Measurements from ENCODE around the gene FBLN1.
"Not testable (repeated sequence)": the region's sequence is repeated elsewhere in the genome, so short reads cannot be mapped to it uniquely, and the experiment has no call there.

FBLN1 gene

DNA sequence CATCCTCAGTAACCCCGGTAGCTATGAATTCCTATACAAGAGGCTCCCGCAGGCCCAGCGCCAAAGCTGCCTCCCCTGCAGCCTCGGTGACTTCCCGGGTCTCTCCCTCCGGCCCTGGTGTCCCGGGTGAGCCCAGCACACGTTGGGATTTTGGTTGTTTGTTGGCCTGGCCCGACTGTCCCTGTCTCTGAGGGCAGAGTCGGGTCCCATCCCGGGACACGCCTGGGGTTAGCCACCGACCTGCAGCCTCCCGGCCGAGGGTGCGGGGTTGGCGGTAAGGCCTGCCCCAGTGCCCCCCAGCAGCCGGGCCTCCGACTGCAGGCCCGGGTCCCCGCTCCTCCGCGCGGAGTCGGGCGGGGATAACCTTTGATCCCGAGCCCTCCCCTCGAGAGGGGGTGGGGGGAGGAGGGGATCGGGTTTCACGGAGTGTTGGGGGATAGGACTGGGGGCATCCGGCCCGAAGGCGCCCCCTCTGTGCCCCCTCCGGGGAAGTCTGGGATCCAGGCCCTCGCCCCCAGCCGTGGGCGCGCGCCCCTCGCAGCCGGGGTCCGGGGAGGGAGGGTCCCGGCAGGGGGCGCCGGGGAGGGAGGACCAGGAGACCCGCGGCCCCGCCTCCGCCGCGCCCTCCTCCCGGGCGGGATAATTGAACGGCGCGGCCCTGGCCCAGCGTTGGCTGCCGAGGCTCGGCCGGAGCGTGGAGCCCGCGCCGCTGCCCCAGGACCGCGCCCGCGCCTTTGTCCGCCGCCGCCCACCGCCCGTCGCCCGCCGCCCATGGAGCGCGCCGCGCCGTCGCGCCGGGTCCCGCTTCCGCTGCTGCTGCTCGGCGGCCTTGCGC, at the start of gene FBLN1:
Gene FBLN1 (plus strand): TSS at position 669 of the 835 bp plus-strand sequence. CDS start 103 bp downstream, at position 772.
- DNase-seq, result no peak

DNA sequence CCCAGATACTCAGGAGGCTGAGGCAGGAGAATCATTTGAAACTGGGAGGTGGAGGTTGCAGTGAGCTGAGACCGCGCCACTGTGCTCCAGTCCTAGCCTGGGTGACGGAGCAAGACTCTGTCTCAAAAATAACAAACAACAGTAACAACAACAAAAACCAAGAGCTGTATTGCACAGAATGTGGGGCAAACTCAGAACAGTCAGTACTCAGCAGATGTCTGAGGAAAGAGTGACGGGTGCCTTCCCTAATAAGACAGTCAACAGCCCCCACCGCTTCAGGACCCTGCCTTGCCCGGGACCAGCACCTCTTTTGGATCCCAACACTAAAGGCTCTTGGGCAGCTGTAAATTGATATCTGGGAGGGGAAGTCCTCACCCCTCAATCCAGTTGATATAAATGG, 48.9 kb upstream of the FBLN1 start:
- no peak for DNase-seq

DNA sequence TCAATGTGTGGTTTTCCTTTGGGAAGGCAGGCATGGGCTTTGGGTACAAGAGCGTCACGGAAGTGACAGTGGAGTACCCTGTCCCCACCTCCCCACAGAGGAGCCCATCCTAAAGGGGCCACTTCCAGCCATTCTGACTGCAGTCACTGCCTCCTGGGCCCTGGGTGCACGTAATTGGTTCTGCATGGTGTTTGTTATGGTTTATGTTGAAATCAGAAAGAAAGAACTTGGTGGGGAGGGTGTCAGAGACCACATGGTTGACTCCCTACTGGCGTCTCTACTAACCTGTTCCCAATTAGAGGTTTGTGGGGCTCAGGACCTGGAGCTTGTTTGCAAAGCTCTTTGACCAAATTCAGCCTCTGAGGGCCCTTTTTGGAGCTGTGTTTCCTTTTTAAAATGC, 48.4 kb upstream of the FBLN1 start:
- DNase-seq, result no peak

DNA sequence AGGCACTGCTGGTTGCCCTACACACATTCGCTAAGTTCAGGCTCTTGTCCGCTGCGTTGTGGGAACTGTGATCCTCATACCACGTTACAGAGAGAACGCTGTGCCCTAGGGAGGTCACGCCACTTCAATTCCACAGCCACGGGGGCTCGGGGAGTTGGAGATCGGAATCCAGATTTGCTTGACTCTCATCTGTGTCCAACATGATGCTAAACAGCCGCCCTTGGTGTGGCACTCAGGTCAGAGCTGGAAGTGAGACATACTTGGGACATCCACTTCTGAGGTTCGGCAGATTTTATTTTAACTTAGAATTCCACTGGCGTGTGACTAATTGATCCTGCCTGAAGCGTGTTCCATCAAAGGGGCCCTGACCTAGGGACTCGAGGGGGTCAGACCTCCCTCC, 47.5 kb upstream of the FBLN1 start:
- no peak for DNase-seq

DNA sequence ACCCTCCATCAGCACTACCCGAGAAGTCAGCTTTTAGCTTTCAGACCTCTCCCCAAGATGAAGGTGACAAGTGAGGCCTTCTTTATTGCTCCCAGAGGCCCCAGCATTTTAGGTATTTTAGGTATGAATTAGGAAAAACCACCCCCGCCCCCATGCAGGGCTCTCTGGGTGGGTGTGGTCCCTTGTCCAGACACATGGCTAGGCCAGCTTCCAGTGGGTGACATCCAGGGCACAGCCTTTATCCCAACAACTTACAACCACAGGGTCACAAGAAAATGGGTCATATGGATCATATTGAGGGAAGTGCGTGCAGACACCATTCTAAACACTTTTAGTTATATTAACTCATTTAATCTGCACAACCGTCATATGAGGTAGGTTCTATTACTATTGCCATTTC, 47.1 kb upstream of the FBLN1 start:
- DNase-seq, result no peak

- no peak for DNase-seq
Observed at GRCh38 chr22:45456811-45457210, 45.9 kb upstream of the FBLN1 start.

GRCh38 chr22:45458532-45458931, 44.2 kb upstream of the FBLN1 start:
- no peak for DNase-seq

DNA sequence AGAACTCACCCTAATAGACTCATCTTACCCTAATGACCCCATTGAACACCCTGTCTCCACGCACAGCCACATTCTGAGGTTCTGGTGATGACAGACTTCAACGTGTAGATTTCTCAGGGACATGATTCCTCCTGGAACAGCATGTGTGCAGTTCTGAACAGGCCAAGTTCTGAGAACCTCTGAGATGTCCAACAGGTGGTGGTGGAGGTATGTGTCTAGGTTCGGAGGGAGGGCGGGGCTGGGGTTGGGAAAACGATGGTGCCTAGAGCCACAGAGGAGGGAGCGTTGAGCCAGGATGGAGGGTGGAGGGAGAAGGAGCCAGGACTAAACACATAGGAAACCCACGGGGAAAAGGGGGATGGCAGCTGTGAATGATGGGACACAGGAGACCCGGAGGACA, 43.4 kb upstream of the FBLN1 start:
- no peak for DNase-seq

- DNase-seq, result no peak
Observed at GRCh38 chr22:45460288-45461109, 42.2 kb upstream of the FBLN1 start.

GRCh38 chr22:45462034-45462655, 40.5 kb upstream of the FBLN1 start:
- DNase-seq, result no peak

GRCh38 chr22:45463691-45464090, 39.0 kb upstream of the FBLN1 start:
- DNase-seq, result not testable (repeated sequence)

GRCh38 chr22:45465633-45466032, 37.0 kb upstream of the FBLN1 start:
- no peak for DNase-seq

DNA sequence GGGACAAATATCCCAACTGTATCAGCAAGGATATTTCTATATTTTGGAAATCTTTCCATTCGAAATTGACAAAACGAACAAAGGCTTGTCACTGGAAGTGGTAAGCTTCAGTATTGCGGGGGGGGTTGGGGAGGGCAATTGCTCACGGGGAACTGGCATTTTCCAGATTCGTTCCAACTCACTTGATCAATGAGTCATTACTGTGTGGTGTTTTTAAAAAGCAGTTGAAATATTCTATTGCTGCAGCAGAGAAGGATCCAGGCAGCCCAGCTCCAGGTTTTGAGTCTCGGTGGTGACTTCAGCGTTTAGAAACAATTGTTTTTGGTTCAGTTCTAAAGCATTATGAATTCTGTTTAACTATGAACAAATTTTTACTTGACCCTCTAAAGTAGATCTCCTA, 33.8 kb upstream of the FBLN1 start:
- no peak for DNase-seq

DNA sequence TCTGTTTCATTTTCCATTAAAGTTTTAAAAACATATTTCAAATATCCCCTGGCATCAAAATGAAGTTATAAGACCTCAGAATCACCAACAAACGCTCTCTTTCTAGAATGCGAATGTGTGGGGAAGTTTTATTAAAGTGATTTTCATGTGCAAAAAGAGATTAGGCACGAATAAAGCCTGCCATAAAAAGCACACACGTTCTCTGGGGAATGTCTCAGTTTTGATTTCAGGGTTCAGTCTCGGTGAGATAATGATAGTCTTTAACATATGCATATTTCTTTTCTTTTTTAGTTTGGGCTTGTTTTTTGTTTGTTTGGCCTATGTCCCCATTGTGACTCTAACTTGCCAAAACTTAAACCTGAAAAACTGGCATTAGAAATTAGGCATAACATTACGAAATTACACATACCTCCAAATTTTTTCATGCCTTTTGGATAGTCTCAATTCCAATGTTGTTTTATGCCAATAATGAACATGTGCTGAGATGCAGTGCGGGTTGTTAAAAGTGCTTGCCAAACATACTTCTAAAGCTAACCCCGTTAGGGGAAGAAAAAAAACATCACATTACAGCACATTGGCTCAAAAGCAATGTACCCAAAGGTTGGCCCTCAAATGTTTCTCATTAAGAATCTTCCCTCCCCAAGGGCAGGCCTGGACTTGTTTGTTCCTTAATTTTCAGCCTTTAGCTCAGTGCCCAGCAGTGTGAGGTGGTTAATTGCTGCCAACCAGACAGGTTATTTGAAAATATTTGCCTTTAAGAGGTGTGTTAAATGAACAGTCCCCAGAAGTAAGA, 33.2 kb upstream of the FBLN1 start:
- no peak for DNase-seq

DNA sequence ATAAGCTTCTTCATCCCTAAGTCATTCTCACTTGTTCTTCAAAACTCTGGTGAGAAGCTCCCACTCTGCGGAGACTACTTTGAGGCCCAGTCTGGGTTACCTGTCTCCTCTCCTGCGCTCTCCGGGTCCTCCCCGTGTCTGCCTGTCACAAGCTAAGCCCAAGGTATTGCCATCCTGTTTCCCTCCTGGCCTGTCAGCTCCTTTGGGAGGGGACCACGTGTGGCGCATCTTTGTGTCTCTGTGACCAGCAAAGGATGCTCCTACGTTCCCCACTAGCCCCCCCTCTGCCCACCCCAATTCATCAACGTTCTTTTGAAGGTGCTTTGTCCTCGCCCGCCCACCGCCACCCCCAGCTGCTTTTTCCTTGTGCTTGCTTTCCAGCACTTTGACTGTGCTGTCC, 31.8 kb upstream of the FBLN1 start:
- no peak for DNase-seq

DNA sequence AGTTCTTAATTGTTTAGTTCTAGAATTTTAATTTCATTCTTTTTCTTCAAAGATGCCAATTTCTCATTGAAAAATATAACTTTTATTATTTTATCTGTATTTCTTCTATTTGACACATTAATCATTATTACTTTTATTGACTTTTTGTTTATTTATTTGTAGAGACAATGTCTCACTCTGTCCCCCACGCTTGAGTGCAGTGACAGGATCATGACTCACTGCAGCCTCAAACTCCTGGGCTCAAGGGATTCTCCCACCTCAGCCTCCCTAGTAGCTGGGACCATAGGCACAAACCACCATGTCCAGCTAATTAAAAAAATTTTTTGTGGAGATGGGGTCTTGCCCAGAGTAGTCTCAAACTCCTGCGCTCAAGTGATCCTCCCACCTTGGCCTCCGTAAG, 30.3 kb upstream of the FBLN1 start:
- DNase-seq, result no peak

- no peak for DNase-seq
Observed at GRCh38 chr22:45473626-45474237, 29.0 kb upstream of the FBLN1 start.

- DNase-seq, result no peak
Observed at GRCh38 chr22:45475063-45475747, 27.5 kb upstream of the FBLN1 start.

GRCh38 chr22:45475851-45476514, 26.7 kb upstream of the FBLN1 start:
- no peak for DNase-seq

GRCh38 chr22:45476814-45477213, 25.9 kb upstream of the FBLN1 start:
- no peak for DNase-seq
